CD4-positive, alpha-beta T cell treated with Interferon gamma for 1 hour (primary cell): Measurements from ENCODE around the gene SMIM24.

Experiments
- DNase-seq: peaks from one replicate; pipeline ENCODE4 v3.0.0-alpha.2; 2020

The SMIM24 gene

DNA sequence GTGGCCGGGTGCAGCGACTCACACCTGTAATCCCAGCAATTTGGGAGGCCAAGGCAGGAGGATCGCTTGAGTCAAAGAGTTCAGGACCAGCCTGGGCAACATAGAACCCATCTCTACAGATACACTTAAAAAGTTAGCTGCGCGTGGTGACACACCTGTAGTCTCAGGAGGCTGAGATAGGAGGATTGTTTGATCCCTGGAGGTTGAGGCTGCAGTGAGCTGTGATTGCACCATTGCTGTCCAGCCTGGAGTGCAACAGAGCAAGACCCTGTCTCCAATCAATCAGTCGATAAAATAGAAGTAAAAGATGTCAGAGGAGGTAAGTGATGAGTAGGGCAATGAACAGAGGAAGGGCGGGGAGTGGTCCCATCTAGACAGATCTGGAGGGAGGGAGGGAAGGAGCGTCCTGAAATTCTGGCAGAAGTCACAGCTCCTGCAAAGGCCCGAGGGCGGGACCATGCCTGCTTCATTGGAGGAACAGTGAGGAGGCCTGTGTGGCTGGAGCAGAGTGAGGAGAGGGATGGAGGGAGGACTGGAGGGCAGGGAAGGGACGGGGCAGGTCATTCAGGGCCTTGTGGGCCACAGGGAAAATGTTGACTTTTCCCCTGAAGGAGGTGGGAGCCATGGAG is 9.7 kb downstream of the SMIM24 start:
- no peak for DNase-seq

DNA sequence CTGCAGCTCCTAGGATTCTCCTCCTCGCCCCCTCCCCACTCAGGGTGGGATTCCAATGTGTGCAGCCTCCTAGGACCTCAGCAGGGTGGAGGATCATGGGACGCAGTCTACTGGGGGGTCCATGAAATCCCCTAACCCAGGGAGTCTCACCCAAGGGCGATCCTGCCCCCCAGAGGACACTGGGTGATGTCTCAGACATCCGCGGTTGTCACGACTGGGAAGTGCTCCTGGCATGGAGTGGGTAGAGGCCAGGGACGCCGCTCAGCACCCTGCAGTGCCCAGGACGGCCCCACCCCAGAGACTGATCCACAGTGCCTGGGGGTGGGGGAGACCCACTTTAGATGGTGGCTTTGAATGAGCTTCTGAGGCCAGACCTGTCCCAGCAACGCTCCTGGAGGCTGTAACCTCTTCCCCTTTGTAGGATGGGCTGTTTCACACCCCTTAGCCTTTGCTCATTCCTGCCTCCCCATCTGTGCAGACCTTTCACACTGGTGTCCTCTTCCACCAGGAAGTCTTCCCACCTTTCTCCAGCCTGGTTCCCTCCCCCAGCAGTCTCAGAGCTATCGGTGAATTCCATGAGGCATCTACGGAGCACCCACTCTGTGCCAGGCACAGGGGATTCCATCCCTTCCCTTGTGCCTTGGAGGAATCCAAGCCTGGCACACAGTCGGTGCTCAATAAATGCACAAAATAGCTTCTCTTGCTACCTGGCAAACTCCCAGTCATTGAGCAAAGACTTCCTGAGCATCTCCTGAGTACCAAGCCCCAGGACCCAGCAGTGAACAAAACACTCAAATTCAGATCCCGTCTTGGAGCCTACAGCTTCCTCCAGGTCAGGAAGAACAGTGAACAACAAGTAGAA is 10.5 kb downstream of the SMIM24 start:
- DNase-seq = no peak

DNA sequence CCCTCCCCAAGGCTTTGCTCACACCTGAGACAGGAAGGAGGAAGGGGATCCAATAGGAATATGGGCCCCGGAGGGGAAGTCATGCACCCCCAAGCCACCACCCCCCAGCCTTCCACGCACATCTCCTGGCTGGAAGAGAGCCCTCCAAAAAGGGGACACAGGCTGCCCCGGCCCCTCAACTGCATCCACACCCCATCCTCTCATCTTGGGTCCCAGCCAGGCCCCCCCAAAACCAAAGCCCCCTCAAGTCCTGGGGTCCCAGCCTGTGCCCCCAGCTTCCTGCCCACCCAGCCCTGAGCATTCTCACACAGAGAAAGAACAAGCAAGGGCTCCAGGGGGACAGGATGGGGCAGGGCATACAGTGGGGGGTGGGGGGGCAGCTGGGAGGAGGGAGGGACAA is 12.1 kb downstream of the SMIM24 start:
- no peak for DNase-seq

- no peak for DNase-seq
Observed at GRCh38 chr19:3467437-3468198, 12.7 kb downstream of the SMIM24 start.

- DNase-seq = no peak
Observed at GRCh38 chr19:3466635-3467034, 13.7 kb downstream of the SMIM24 start.

DNA sequence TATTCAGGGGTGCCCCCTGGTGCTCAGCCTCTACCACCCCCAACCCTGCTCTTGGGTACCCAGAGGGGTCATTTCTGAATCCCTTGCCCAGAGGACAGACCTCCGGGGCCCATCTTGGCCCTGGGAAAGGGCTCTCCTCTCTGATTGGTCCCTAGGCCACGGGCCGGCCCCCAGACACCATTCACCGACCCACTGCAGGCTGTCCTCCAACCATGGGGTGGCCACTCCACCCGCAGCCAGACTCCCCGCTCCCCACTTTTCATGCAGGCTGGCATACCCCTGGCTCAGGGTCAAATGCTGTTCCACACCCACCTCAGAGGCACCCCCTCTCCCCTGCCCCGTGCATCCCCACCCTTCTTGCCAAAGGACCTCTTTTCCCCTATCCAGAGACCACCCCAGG is 14.8 kb downstream of the SMIM24 start:
- DNase-seq = no peak

DNA sequence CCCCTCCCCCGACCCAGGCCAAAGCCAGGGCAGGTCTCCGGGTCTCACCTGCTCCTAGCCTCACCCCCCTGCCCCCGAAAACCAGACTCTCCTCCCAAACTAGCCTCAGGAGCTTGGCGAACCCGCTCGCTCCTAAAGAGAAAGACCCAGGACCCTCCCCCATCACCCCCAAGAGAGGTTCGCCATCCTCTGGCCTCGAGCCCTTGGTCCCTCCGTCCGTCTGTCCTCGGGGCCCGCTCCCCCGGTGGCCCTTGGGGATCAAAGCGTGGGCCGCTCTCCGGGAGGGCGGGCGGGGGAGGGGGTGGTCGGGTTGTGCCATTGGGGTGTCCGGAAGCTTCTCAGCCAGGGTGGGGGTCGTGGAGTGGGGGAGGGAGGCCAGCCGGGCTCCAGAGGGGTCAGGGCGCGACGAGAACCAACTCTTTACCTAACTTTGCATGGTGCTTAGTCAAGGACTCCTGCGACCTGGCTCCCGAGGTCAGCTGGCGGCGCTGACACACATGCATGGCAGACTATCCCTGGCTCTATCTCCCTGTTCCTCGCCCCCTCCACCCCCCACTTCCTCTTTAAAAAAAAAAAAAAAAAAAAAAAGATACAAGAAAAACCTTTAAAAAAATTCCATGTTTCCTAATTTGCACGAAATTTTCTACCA is 15.6 kb downstream of the SMIM24 start:
- DNase-seq = no peak

- DNase-seq = no peak
Observed at GRCh38 chr19:3463714-3464586, 16.4 kb downstream of the SMIM24 start.

GRCh38 chr19:3462991-3463713 is 17.2 kb downstream of the SMIM24 start:
- DNase-seq = no peak

DNA sequence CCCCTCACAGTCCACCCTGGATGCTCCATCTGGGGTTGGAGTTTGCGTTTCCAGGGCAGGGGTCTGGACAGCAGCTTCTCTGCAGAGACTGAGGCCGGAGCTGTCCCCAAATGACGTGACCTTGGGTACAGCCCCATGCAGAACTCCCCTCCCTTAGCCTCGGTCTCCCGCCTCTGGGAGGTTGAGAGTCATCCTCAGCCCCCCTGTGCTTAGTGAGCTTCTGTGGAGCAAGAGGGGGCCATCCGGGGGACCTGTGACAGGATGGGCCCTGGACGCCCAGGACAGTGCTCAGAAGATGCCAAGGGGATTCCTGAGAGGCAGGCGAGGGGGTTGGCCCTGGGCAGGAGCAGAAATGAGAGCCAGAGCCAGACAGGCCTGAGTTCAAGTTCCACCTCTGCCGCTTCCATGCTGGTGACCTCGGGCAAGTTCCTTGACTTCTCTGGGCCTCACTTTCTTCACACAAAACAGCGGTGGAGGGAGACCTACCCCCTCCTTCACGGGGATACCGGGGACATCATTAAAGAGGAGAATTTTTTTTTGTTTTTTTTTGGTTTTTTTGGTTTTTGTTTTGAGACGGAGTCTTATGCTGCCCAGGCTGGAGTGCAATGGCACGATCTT is 20.3 kb downstream of the SMIM24 start:
- DNase-seq = no peak

- DNase-seq = no peak
Observed at GRCh38 chr19:3459089-3459881, 21.0 kb downstream of the SMIM24 start.

DNA sequence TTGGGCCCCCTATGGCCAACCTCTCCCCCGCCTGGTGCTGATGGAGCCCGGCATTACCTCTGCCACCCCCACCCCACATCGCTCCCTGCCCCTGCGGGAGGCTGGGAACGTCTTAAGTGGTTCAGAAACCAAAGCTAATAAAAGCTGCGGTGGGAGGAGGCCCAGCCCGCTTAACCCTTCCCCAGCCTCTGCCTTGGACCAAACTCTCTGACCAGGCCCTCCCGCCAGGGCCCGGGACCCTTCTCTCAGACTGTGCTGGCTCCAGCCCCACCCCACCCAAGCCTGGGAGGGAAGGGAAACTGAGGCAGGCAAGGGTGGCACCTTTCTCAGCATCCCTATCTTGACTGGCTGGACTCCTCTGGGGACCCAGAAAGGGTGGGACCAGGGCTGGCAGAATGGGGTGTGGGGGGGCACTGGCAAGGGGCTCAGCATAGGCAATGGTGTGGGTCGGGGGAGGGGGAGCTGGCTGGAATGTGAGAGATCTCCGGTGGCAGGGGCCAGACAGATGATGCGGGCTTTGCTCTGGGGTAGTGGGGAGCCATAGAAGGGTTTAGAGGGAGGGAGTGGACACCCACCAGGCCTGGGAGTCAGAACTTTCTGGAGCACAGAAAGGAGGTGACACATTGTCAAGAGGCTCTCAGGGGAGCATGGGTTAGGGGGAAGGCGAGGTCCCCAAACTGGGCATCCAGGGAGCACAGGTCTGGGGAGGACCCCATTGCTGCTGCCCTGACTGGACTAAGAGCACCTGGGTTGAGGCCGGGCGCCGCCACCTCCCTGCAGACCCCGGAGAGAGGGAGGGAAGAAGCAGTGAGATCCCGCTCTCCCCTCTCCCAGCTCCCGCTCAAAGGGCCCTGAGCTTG is 21.9 kb downstream of the SMIM24 start:
- DNase-seq = no peak

- no peak for DNase-seq
Observed at GRCh38 chr19:3457528-3458228, 22.6 kb downstream of the SMIM24 start.

DNA sequence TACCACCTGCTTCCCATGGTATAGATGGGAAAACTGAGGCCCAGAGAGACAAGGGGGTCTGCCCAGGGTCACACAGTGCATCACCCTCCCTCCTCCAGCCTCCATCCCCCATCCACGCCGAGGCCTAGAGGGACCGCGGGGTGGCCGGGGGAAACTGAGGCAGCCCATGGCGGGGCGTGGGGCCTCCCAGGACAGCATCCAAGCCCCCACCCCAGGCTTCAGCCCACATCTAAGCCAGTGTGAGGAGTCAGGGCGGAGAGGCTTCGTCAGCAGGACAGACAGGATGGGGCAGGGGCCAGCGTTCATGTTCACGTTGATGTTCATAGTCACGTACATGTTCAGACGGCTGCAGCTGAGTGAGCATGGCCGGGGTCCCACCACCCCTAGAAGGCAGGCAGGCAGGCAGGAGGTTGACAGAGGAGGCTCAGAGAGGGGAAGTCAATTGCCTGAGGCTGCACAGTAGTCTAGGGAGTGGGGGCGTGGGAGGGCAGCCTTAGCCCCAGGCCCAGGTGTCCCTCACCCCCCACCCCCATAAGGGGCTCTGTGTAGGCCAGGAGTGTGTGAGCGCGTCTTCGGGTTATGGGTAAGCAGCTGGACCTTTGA is 23.3 kb downstream of the SMIM24 start:
- DNase-seq = no peak

DNA sequence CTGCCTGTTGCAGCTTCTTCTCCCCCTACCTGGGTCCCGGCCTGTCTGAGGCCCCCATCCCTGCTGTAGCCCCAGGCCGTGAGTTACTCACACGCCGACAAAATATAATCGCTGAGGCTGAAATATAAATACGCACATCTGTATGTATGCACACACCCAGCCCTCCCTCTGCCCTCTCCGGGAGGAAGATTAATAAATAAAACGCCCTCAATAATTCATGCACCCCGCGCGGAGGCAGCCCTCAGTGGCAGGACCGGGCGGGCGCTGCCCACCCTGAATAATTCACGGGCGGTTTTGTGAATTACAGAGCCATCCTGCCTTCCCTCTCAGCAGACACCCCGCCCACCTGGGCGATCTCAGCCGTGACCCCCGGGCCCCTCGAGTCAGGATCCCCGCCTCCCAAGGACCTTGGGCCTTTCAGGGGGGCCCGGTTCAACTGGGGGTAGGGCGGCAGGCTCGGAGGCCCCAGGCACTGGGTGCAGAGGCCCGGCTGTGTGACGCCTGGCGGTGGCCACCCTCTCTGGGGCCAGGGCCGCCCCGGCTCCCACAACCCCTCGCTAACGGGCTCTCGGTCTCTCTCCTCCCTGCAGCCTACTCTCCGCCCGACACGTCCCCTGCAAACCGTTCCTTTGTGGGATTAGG is 24.2 kb downstream of the SMIM24 start:
- no peak for DNase-seq

DNA sequence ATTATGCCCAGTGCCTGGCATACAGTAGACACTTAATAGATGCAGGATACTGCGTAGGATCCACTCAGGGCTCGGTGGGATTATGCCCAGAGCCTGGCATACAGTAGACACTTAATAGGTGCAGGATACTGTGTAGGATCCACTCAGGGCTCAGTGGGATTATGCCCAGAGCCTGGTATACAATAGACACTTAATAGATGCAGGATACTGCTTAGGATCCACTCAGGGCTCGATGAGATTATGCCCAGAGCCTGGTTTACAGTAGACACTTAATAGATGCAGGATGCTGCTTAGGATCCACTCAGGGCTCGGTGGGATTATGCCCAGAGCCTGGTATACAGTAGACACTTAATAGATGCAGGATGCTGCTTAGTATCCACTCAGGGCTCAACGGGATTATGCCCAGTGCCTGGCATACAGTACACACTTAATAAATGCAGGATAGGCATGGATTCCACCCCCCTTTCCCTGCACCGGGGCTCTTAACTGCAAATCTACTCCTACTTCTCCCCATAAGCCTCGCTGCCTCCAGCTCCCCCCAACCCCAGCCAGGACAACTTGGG is 24.9 kb downstream of the SMIM24 start:
- DNase-seq = no peak
